Measurements from ENCODE around the gene CAMTA1. TPM values are rescaled to one million over a fixed set of nuclear protein-coding genes. Genes with fewer than 3 reads are reported as not detected.
"Not testable (repeated sequence)": the region's sequence is repeated elsewhere in the genome, so short reads cannot be mapped to it uniquely, and the experiment has no call there.

CAMTA1 gene
- total RNA-seq, 1 experiment from 2014 or later = 105 TPM

DNA sequence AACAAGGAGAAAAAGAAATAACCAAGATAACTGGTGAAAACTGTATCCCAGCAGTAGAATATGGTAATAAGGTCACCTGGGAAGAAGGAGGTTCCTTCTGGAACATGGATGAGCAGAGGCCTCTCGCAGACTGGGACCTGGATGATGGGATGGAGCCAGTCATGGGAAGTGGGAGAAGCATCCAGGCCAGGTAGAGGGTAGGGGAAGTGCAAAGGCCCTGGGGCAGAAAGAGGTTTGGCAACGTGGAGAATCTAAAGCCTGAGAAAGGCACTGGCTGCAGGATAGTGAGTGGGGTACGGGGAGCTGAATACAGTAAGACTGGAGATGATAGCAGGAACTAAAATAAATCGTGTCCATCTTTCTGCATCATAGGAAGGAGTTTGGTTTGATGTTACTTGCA, 889.7 kb downstream of the CAMTA1 start:
- DNase-seq (ENCODE audit: low read depth) = no peak

DNA sequence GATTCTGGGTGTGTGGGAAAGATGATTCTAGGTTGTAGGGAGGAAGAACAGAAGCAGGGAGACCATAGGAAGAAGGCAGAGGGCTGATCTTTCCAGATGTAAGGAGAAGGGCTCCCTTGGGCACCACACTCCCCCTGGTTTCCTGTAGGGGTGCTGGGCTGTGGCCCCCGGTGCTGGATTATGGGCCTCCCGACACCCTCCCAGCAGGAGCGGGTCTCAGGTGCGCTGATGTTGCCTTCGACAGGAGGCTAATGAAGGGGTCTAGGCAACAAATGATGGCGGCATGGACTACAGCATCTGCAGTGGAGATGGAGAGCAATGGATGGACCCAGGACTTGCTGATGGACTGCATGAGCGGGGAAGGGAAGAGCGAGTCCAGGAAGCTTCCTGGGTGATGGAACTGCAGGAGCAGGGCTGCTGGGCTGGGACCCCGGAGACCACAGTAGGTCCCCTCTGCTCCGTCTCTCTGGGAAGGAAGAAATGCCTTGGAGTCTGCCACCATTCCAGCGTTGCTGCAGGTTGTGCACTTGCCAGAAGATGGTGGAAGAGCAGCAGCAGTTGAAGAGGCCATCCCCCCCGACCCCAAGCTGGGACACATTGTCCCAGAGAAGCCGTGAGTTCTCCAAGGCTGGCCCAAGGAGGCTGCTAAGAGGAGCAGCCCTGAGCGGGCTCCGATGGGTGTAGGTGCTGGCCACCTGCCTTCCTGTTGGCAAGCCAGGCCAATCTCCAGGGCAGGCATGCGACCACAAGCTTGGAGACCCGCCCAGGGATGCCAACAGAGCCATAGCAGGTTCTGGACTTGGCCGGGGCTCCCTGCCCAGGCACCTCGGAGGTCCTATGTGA, 890.4 kb downstream of the CAMTA1 start:
- DNase-seq (ENCODE audit: low read depth) = no peak

DNA sequence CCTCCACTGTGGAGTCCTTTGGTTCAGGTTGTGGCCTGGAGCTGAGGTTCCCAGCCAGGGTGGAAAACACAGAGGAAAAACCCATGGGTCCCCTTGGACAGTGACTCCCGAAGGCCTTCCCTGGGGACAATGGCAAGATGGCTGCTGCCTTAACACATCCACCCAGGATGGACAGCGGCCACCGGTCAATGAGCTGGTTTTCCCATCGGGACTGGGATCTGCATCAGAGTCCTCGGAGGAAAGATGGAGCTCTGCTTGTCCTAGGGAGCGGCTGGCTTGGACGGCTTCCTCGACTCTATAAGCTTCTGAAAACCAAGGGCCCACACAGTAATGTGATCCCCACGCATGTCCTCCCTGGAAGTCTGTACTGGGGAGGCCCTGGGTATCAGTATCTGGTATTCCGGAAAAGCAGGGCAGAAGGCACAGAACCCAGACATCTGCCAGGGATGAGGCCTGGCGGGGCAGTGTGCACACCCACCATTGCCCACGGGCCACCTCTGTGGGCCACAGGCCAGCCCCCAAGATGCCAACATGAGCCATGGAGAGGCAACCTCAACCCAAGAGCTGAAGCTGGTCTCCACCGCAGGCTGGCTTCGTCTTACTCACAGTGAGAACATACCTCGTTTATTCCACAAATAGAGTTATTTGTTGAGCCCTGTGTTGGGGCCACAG, 891.2 kb downstream of the CAMTA1 start:
- DNase-seq (ENCODE audit: low read depth) = no peak

DNA sequence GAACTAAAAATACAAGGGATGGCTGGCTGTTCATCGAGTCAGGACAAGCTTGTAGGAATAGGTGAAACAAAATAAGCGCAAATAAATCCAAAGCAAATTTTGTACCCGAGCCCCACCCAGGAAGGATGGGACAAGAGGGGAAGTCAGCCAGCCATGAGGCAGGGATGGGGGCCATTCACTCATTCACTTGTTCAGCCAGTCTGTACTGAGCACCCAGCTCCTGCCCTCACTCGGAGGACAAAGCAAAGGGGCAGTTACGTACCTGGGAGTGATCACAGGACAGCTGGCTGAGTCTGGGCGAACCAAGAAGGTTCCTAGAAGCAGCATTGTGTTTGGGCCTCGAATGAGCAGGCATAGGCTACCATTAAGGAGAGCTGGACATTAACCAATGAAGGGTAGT, 891.9 kb downstream of the CAMTA1 start:
- DNase-seq (ENCODE audit: low read depth) = no peak

DNA sequence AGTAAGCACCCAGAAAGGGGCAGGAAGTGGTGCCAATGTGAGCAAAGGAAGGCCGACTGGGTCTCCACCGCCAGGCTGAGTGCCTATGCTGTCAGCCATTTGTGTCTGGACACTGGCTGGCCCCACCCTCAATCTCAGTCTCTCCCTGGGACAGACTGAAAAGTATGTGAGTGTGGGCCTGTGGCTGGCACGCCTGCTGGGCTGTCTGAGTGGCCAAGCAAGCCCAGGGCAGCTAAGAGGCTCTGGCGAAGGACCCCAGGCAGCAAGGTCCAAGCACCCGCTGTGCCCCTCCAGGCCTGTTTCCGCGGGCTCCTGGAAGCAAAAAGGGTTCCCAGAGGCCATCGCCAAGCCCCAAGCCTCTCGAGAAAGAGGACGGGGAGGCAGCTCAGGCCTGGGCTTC, 892.6 kb downstream of the CAMTA1 start:
- DNase-seq (ENCODE audit: low read depth) = no peak

DNA sequence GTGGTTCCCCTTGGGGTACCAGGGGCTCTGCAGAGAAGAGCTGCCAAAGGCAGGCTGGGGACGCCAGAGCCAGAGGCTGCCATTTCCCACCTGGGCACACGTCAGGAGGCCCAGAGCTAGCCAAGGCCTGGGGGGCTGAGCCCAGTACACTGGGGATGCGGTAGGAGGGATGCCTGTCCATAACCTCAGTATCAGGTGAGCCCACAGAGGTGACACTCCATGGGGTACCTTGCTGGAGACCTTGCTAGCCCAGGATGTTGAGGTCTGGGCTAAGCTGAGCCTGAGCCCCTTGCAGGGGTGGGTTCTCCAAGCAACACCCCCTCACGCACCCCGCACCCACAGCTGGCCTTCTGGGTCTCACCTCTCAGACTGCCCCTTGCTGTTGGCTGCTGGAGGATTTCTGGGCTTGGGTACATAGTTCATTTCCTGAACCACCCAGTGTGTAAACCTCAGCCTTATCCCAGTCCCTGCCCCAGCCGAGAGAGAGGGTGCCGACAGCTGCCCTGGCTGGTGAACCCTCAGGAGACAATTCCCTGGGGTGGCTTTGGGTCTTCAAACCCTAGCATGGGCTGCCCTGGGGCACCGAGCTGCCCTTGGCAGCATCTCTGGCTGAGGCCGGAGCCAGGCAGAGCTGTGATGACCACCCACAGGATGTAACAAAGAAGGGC, 893.4 kb downstream of the CAMTA1 start:
- DNase-seq (ENCODE audit: low read depth) = no peak

DNA sequence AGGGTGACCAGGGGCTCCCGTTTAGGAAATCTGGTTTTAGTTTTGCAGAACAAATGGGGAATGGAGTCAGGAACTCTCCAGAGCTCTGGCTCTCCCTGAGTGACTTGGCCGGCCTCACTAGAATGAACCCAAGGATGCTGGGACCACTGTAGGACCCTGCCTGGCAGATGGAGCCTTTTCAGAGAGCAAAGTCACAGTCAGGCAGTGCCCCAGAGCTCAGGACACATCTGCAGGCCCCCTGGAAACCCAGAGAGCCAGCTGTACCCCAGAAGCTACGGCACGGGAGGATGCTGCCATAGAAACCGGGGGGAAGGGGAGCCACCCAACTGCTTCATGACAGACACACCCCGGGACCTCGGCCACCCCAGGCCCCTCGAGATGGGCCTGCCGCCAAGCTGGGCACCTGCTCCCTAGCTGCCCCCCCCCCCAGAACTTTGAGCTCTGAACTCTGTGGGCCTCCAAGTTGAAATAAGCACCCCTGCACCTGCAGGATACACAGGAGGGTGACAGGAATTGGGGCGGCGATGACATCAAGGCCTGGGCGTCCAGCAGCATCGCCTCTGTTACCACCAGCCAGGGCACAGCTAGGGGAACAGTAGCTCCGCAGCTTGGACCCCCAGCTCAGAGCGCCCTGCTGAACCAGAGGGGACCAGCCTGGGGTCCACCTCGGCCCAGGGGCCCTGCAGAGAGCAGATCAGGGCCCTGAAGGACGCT, 894.1 kb downstream of the CAMTA1 start:
- DNase-seq (ENCODE audit: low read depth) = no peak

DNA sequence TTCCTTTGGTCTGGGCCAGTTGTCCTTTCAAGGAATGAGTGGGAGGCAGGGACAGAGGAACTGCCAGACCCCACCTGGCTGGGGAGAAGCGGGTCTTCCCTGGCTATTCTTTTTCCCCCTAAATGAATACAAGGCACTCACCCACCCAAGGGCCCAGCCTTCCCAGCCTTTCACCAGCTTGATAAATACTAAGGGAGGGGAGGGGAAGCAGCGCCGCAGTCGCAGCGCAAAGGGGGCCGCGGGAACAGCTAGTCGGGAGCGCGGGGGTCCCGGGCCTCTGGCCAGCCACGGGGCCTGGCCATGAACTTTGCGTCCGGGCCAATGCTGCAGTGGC, 894.6 kb downstream of the CAMTA1 start:
- no peak for DNase-seq (ENCODE audit: low read depth)

DNA sequence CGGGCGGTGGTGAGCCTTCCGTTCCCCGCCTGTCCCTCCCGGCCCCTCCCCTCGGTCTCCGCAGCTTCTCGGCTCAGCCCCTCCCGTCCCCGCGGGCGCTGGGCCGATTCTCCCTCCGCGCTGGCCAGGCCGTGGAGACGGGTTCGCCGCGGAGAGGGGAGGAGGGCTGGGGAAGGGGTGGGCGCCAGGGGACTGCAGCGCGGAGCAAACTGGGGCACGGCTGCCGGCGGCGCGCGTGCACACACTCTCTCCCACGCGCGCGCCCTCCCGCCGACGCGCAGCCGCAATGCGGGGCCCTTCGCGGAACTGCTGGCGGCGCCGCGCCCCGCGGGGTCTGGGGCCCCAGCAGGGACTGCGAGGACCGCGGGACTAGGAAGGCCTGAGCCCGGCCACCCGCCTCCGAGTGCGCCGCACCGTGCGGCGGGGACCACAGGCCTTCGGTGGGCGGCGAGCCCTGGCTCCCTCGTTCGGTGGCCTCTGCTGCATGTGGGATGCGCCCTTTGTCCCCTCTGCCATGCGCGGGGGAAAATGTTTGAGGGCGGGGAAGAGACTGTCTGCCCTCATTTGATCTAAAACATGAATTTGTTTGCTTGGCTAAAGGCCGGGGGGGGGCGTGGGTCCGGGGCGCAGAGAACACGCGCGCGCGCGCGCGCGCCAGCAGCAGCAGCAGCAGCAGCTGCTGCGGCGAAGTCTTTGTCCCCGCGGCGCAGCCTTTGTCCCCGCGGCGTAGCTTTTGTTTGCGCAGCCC, 895.1 kb downstream of the CAMTA1 start:
- DNase-seq (ENCODE audit: low read depth) = peak; percentile 57

DNA sequence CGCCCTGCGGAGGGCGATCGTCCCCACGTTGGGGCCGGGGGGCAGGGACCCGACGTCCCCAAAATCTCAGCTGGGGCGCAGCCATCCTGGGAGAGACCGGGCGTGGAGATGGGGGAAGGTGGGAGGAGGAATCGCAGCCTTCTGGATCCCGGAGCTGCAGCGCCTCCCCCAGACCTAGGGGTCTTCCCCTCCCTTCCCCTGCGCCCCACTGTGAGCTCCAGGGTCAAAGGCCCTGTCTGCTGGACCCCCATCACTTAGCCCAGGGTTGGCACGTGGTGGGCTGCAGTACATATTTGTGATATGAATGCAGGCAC, 895.7 kb downstream of the CAMTA1 start:
- DNase-seq (ENCODE audit: low read depth) = no peak

DNA sequence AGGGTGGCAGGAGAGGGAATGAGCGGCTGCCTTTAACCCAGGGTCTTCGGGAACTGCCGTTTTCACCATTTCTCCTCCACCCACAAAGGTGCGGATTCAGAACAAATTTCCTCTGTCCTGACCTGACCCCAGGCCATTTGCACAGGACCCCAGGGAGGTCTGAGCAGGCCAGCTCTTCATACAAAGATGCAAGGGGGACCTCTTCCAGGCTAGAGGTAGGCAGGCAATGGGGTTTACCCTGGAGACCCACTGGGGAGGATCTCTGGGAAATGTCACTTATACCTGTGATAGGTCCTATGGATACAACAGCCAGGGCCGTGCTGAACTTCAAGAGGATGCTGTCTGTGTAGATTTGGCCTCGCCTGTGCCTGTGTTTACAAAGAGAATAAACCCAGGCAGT, 896.1 kb downstream of the CAMTA1 start:
- no peak for DNase-seq (ENCODE audit: low read depth)

DNA sequence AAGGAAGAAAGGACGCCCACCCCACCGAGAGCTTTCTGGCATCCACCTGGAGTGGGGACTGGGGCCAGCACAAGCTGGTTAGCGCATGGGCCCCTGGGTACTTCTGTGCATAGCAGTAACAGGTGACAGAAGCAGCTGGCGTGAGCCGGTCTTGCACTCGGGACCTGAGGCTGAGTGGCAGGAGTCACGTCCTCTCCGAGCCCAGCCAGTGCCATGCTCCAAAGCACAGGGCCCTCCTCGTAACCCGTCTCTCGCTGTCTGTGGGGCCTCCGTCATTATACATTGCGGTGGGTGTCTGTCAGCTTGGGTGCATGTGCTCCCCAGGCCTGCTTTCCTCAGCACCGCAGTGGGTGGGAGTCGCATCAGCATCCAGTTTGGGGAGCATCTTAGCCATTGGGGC, 898.3 kb downstream of the CAMTA1 start:
- no peak for DNase-seq (ENCODE audit: low read depth)

DNA sequence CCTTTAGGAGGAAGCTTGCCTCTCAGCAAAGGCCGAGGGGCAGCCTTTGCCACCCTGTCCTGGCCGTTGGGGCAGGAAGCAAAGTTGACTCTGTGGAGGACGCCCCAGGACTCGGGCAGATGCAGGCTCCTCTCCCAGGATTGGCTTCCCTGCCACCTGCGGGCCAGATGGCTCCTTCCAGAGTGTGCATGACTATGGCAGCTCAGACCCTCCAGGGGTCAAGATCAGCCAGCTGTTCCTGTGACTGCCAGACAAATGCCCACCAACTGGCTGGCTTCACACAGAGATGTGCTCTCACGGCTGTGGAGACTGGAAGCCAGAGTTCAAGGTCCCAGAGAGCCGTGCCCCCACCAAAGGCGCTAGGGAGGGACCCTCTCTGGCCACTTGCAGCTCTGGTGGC, 898.9 kb downstream of the CAMTA1 start:
- no peak for DNase-seq (ENCODE audit: low read depth)

DNA sequence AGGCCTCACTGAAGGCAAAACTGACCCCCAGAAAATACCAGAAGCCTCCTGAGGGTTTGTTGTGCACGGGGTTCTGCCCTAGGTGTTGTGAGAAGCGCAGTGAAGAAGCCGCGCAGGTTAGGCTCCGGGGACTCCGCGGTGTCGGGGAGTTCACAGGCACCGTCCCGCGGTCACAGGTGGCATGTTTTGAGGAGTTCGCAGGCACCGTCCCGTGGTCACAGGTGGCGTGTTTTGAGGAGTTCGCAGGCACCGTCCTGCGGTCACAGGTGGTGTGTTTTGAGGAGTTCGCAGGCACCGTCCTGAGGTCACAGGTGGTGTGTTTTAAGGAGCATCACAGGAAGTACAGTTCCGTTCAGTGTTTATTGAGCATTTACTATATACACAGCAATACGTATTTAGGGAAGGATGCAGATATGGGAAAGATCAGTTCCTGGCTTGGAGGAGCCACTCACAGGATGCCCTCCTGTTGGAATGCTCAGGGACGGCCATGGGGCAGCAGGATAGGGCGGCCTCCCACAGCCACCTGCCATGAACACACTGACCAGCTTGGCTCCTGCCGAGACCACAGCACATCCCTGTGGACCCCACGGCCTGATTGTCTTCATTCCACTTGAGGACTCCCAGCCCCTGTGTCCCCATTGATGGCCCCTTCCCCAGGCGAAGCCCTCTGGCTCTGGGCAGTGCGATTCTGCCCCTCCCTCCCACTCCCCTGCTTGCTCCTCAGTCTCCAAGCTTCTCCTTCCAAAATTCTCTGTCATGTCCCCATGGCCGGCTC, 899.8 kb downstream of the CAMTA1 start:
- no peak for DNase-seq (ENCODE audit: low read depth)

DNA sequence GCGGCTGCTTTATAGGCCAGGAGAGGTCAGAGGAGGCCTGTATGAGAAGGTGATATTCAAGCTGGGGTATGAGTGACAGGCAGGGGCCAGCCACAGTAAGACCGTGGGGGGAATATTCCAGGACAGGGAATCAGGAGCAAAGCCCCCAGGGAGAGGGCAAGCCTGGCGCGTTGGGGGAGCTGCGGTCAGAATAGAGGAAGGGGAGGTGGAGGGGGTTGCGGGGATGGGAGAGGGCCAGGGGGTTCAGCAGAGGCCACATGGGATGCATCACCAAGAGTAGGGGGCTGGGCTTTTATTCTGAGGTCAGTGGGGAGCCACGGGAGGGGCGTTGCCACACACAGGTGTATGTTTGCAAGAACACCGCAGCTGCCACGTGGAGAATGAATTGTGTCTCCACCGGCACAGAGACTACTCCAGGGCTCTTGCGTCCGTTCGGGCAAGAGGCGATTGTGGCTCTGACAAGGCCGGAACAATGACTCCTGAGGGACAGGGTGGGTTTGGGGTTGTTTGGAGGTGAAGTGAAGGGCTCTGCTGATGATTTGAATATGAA, 901.1 kb downstream of the CAMTA1 start:
- DNase-seq (ENCODE audit: low read depth) = no peak

DNA sequence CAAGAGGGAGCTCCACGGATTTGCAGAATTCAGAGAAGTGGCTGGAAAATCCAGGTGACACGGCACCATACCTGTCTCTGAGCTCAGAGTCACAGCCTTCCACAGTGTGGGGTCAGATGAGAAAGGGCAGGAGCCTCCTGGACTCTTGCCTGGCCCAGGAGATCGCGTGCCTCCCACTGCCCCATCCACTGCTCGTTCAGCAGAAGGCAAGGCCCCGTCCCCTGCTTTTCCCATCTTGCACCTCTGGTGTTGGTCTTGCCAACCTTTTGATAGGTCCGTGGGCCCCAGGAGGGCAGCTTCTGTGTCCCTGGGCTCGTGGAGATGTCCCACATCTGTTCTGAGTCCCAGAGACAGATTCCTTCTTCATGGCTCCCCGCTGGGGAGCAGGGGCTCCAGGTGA, 902.2 kb downstream of the CAMTA1 start:
- DNase-seq (ENCODE audit: low read depth) = no peak

DNA sequence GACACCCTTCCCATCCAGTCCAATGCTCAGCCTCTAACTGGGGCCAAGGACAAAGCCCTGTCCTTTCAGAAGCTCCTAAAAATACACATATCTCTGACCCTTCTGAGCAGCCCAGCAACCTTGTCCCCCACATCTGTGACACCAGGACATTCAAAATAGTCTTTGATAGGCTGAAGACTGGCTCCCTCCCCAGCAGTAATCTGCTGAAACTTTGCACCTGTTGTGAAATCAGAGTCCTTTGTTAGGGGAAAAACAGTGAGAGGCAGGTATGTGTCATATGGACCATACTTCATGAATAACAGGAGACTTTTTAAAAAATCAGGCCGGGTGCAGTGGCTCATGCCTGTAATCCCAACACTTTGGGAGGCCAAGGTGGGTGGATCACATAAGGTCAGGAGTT, 903.4 kb downstream of the CAMTA1 start:
- DNase-seq (ENCODE audit: low read depth) = no peak

DNA sequence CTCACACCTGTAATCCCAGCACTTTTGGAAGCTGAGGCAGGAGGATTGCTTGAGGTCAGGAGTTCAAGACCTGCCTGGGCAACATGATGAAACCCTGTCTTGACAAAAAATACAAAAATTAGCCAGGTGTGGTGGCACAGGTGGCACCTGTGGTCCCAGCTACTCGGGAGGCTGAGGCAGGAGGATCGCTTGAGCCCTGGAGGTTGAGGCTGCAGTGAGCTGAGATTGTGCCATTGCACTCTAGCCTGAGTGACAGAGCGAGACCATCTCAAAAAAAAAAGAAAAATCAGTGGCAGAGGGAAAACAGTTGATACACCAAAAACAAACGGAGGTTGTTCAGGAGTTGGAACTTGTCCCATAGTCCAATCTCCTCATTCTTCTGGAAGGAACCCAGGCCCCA, 904.1 kb downstream of the CAMTA1 start:
- not testable (repeated sequence) for DNase-seq (ENCODE audit: low read depth)

DNA sequence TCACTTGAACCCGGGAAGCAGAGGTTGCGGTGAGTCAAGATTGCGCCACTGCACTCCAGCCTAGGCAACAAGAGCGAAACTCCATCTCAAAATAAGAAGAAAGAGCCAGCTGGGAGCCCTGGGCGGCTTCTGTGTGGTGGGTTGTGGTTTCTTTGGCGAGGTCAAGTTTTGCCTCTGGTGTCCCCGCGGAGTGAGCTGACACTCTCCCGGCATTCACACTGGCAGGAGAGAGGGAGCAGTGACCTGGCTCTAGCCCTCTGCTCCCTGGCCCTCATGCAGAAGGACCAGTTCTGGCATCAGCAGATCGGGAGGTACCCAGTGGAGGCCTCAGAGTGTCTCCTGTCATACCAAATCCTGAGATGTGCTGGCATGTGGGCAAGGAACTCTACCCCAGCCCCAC, 904.8 kb downstream of the CAMTA1 start:
- DNase-seq (ENCODE audit: low read depth) = no peak

DNA sequence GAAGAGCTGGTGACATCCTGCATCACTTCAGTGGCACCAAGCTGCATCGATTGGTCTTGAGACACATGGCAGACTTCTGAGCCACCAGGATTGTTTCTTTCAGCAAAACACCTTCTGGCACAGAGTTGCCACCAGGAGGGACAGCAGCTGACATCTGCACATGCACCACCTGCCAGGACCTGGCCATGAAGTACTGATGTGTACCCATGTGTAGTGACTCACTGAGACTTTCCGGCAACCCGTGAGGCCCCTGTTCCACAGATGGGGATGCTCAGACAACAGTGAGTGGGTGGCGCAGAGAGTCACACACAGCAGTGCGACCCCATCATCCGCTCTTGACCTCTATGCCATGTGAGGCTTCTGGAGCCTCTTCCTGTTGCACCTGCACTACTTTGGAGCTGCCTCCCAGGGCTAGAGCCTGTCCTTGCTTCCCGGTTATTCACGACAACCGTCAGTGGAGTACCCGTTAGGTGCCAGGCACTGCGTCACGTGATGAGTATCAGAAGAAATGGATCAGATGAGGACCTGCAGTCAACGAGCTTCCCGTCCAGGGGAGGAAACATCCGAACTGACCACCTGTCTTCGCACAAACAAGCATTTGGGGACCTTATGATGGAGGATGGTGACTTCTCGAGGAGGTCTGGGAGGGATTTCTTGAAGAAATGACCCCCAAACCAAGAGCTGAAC, 905.4 kb downstream of the CAMTA1 start:
- DNase-seq (ENCODE audit: low read depth) = no peak
